RWPE2 (cell line): ENCODE measurements around the gene TM9SF1.

Experiments
- ATAC-seq: fragments of 200-7000 bp; cut with Tn5 transposase; 3 replicates; pipeline ENCODE4 v1.9.1; 2021; ENCODE audit warnings: low read depth
- DNase-seq: peaks from one replicate; pipeline ENCODE4 v3.0.0-alpha.2; 2020; ENCODE audit warnings: low spot score
- H3K27ac ChIP-seq: fragments of 450-650 bp; 2 replicates; pipeline ENCODE4 v1.5.1; 2017; ENCODE audit warnings: mild to moderate bottlenecking; ENCODE audit not compliant: poor library complexity, severe bottlenecking
- H3K27me3 ChIP-seq: fragments of 250-450 bp; sonication (Bioruptor Pico); 2 replicates; pipeline ENCODE4 v1.5.1; 2021; ENCODE audit warnings: mild to moderate bottlenecking, moderate library complexity; ENCODE audit not compliant: insufficient read depth, poor library complexity, severe bottlenecking
- H3K36me3 ChIP-seq: fragments of 250-450 bp; sonication (Bioruptor Pico); 2 replicates; pipeline ENCODE4 v1.5.1; 2020; ENCODE audit warnings: low read depth, mild to moderate bottlenecking, moderate library complexity
- H3K4me1 ChIP-seq: fragments of 250-450 bp; sonication (Bioruptor Pico); 2 replicates; pipeline ENCODE4 v1.5.1; 2021; ENCODE audit warnings: mild to moderate bottlenecking, moderate library complexity; ENCODE audit not compliant: insufficient read depth, poor library complexity, severe bottlenecking
- H3K4me3 ChIP-seq: fragments of 250-450 bp; sonication (Bioruptor Pico); 2 replicates; pipeline ENCODE4 v1.5.1; 2021; ENCODE audit warnings: mild to moderate bottlenecking, moderate library complexity; ENCODE audit not compliant: severe bottlenecking
- H3K9me3 ChIP-seq: fragments of 250-450 bp; sonication (Bioruptor Pico); 2 replicates; pipeline ENCODE4 v1.5.1; 2021; ENCODE audit warnings: mild to moderate bottlenecking, moderate library complexity; ENCODE audit not compliant: severe bottlenecking
- TF ChIP-seq, protein P1 (sequence below): fragments of 450-650 bp; IDR thresholded peaks from one replicate; pipeline ENCODE4 v1.5.1; 2017; ENCODE audit warnings: mild to moderate bottlenecking, moderate library complexity; ENCODE audit not compliant: poor library complexity, severe bottlenecking

TM9SF1 gene

DNA sequence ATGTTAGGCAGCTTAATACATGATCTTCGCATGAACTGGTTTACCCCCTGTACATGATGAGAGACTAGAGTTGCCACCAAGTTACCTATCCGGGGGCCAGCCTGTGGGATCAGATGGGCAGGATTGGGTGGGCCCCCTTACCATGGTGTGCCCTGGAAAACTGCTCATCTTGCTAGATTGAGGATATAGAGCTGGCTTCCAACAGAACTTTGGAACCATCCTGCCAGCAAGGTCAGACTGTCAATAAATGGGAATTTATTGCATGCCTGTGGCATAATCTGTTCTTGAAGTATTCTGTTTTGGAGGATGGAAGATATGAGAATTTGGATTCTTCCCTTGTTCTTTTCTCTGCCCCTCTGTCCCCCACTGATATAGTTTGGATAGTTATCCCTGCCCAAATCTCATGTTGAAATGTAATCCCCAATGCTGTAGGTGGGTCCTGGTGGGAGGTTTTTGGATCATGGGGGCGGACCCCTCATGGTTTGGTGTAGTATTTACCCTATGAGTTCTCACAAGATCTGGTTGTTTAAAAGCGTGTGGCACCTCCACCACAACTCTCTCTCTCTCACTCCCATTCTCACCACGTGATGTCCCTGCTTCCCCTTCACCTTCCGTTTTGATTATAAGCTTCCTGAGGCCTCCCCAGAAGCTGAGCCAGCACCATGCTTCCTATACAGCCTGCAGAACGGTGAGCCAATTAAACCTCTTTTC is 3.7 kb upstream of the TM9SF1 start:
- TF ChIP-seq, protein P1, sequence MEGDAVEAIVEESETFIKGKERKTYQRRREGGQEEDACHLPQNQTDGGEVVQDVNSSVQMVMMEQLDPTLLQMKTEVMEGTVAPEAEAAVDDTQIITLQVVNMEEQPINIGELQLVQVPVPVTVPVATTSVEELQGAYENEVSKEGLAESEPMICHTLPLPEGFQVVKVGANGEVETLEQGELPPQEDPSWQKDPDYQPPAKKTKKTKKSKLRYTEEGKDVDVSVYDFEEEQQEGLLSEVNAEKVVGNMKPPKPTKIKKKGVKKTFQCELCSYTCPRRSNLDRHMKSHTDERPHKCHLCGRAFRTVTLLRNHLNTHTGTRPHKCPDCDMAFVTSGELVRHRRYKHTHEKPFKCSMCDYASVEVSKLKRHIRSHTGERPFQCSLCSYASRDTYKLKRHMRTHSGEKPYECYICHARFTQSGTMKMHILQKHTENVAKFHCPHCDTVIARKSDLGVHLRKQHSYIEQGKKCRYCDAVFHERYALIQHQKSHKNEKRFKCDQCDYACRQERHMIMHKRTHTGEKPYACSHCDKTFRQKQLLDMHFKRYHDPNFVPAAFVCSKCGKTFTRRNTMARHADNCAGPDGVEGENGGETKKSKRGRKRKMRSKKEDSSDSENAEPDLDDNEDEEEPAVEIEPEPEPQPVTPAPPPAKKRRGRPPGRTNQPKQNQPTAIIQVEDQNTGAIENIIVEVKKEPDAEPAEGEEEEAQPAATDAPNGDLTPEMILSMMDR = no peak
- Histone ChIP-seq H3K27me3 (no peaks in the 10 kb centered on the region), H3K27ac (no peak overlapping the region), H3K4me1 (peaks cover 9% of the 10 kb centered on the region), H3K9me3 (no peaks in the 10 kb centered on the region), H3K4me3 (no peak overlapping the region), H3K36me3 (peaks cover 40% of the 10 kb centered on the region)
- ATAC-seq (no peak), DNase-seq (no peak)

DNA sequence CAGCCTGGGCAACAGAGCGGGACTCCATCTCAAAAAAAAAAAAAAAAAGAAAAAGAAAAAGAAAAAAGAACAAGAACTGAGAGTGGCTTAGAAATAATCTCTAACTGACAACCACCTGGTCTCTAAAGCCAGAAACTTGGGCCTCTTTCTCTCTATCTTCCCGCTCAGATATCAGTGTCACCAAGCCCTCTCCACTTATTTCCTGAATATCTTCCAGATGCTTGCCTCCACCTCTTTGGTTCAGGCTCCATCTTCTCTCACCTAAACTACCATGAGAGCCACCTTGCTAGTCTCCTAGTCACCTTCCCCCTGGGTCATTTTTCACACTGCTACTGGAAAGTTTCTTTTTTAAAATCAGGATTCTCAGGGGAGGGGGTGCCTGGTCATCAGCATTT is 1.8 kb upstream of the TM9SF1 start:
- TF ChIP-seq, protein P1 = no peak
- Histone ChIP-seq H3K36me3 (peaks cover 40% of the 10 kb centered on the region), H3K27ac (peak overlapping the region; percentile 76), H3K9me3 (no peaks in the 10 kb centered on the region), H3K4me1 (peaks cover 9% of the 10 kb centered on the region), H3K4me3 (no peak overlapping the region), H3K27me3 (no peaks in the 10 kb centered on the region)
- ATAC-seq (no peak), DNase-seq (no peak)

DNA sequence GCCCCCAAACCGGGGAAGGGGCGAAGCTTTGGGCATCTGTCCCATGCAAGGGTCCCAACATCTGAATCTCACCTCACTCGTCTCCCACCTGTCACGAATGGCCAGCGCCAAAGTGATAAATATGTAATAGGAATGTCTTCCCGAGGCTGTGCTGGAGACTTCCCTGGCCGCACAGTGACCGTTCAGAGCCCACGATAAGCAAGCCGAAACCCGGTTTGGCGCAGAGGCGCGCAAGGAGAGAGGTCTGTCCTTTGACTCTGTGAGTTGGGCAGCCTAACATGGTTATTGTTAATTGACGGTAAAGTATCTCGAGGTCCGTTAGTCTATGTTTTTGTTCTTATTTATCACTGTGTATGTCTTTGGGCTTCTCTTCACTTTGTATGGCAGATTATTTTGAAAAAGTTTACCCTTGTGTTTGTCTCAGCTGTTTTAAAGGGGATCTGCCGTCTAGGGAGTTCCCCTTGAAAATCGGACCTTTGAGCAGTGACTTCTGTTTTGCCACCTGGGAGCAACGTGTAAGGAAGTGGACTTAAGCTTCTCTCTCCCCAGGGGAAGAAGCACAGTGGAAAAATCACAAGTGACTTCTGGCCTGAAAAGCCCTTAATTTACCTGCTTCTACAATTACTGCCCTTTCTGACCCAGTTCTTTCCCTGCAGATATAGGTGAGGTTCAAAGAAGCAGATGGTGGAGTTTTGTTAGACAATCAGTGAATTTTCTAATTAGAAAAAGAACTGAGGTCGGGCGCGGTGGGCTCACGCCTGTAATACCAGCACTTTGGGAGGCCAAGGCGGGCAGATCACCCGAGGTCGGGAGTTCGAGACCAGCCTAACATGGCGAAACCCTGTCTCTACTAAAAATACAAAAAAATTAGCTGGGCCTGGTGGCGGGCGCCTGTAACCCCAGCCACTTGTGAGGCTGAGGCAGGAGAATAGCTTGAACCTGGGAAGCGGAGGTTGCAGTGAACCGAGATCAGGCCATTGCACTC is 1.1 kb upstream of the TM9SF1 start:
- H3K27me3 ChIP-seq = no peaks in the 10 kb centered on the region
- H3K9me3 ChIP-seq = no peaks in the 10 kb centered on the region
- no peak for DNase-seq
- H3K4me1 ChIP-seq = peaks cover 9% of the 10 kb centered on the region
- peaks cover 38% of the 10 kb centered on the region for H3K36me3 ChIP-seq
- ATAC-seq = peak; percentile 40
- H3K27ac ChIP-seq = peak overlapping the region; percentile 76
- H3K4me3 ChIP-seq = peak overlapping the region; percentile 92
- TF ChIP-seq, protein P1 = no peak

DNA sequence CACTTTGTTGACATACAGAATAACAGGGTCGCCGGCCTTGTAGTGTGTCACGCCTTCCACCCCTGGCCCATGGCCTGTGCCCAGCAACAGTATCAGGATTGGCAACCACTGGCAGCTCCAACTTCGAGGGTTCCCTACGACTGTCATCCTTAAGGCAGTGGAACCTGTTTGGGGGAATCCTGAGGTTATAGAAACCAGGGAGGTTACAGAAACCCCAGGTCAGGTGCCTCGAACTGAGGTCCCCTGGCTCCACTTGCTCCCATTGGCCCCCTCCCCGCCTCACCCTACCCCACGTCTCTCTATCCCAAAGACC is 412 bp downstream of the TM9SF1 start:
- H3K9me3 ChIP-seq = no peaks in the 10 kb centered on the region
- H3K27me3 ChIP-seq = no peaks in the 10 kb centered on the region
- H3K4me3 ChIP-seq = peak overlapping the region; percentile 92
- DNase-seq = no peak
- H3K27ac ChIP-seq = peak overlapping the region; percentile 76
- TF ChIP-seq, protein P1 = no peak
- H3K36me3 ChIP-seq = peaks cover 33% of the 10 kb centered on the region
- ATAC-seq = no peak; the same call in 2 of the 3 replicates
- peaks cover 9% of the 10 kb centered on the region for H3K4me1 ChIP-seq
